Activated CD4-positive, alpha-beta T cell treated with anti-CD3 and anti-CD28 coated beads, Interleukin-2, amount 10 ng/mL, durations not matched to agents 7 days and 5 days (primary cell): ENCODE measurements around the gene RAPGEF4. TPM values are rescaled to one million over a fixed set of nuclear protein-coding genes. Genes with fewer than 3 reads are reported as not detected.
"Not testable (repeated sequence)": the region's sequence is repeated elsewhere in the genome, so short reads cannot be mapped to it uniquely, and the experiment has no call there.

Experiments used
- CTCF ChIA-PET: fragments of 350-600 bp; sonication (Branson Sonifier 250); formaldehyde crosslinking; loops from one replicate; lab custom pipeline; 2021; ENCODE audit warnings: antibody characterized with exemption; lab: Charles Lee
- POLR2A ChIA-PET: fragments of 350-600 bp; sonication (Branson Sonifier 250); formaldehyde crosslinking; loops from one replicate; lab custom pipeline; 2021; ENCODE audit warnings: antibody characterized with exemption; lab: Charles Lee
- DNase-seq: peaks from one replicate; pipeline ENCODE4 v3.0.0-alpha.2; 2020
- H3K27ac Mint-ChIP-seq: one replicate; pipeline ENCODE4 v1.8.0; 2021; ENCODE audit warnings: mild to moderate bottlenecking, moderate library complexity, mixed read lengths
- H3K27me3 Mint-ChIP-seq: one replicate; pipeline ENCODE4 v1.8.0; 2021; ENCODE audit warnings: mixed read lengths
- H3K36me3 Mint-ChIP-seq: one replicate; pipeline ENCODE4 v1.8.0; 2021; ENCODE audit warnings: low read depth, mixed read lengths
- H3K4me1 Mint-ChIP-seq: one replicate; pipeline ENCODE4 v1.8.0; 2021; ENCODE audit warnings: mixed read lengths
- H3K4me3 Mint-ChIP-seq: one replicate; pipeline ENCODE4 v1.8.0; 2021; ENCODE audit warnings: mild to moderate bottlenecking, moderate library complexity, mixed read lengths
- H3K9me3 Mint-ChIP-seq: one replicate; pipeline ENCODE4 v1.8.0; 2021; ENCODE audit warnings: mixed read lengths
- total RNA-seq, 2 experiments: library from RNA; stranded (reverse); gene quantifications; one replicate each; pipeline ENCODE4 v1.2.3, GENCODE V29; 2021

The RAPGEF4 gene
- total RNA-seq, 2 experiments from 2014 or later = 0.62 to 0.77 TPM

DNA sequence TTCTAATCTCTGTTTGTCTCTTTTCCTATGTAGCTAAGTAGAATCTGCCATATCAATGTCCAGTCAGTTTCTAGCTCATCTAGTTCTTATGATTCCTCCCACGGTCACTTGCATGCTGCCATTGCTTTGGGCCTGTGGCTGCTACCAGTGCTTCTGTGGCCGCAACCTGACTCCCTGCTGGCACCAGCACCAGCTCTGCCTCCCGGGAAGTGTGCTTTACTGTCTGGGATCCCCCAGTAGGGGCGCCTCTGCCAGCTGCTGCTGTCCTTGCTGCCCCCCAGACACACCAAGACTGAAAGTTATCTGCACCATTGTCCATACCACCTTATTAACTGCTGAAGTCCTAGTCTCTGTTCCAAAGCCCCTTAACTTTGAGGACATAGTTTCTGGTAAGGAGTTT, 56.3 kb downstream of the RAPGEF4 start:
- no peaks in the 10 kb centered on the region for H3K36me3 Mint-ChIP-seq
- no peak for DNase-seq
- H3K4me1 Mint-ChIP-seq = no peaks in the 10 kb centered on the region
- H3K27me3 Mint-ChIP-seq = no peaks in the 10 kb centered on the region
- no peak overlapping the region for H3K27ac Mint-ChIP-seq
- CTCF ChIA-PET = no interaction called here
- no peaks in the 10 kb centered on the region for H3K9me3 Mint-ChIP-seq
- POLR2A ChIA-PET = no interaction called here
- no peak overlapping the region for H3K4me3 Mint-ChIP-seq

DNA sequence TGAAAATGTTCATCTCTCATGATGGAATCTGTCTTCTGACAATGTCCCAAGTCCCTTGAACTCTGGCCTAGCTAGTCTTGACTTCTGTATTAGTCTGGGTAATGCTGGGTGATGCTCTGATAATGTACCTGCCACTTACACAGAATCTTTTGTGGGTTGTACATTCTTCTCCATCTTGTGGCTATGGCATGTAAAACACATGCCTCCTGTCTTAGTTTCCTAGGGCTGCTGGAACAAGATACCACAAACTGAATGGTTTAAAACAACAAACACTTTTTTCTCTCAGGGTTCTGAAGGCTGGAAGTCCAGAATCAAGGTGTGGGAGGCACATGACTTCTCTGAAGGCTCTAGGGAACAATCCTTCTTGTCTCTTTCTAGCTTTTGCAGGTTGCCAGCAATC, 57.1 kb downstream of the RAPGEF4 start:
- no peaks in the 10 kb centered on the region for H3K27me3 Mint-ChIP-seq
- no peak overlapping the region for H3K27ac Mint-ChIP-seq
- no peak for DNase-seq
- ChIA-PET CTCF (no interaction called here), POLR2A (no interaction called here)
- H3K9me3 Mint-ChIP-seq = no peaks in the 10 kb centered on the region
- H3K36me3 Mint-ChIP-seq = no peaks in the 10 kb centered on the region
- H3K4me1 Mint-ChIP-seq = no peaks in the 10 kb centered on the region
- no peak overlapping the region for H3K4me3 Mint-ChIP-seq

DNA sequence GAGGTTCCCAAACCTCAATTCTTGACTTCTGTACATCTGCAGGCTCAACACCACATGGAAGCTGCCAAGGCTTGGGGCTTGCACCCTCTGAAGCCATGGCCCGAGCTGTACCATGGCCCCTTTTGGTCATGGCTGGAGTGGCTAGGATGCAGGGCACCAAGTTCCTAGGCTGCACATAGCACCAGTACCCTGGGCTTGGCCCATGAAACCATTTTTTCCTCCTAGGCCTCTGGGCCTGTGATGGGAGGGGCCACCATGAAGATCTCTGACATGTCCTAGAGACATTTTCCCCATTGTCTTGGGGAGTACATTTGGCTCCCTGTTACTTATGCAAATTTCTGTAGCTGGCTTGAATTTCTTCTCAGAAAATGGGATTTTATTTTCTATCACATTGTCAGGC, 67.7 kb downstream of the RAPGEF4 start:
- H3K9me3 Mint-ChIP-seq = peaks cover 15% of the 10 kb centered on the region
- H3K4me1 Mint-ChIP-seq, DNase-seq, H3K36me3 Mint-ChIP-seq, CTCF ChIA-PET, POLR2A ChIA-PET, H3K27me3 Mint-ChIP-seq, H3K4me3 Mint-ChIP-seq, H3K27ac Mint-ChIP-seq: not testable (repeated sequence)

DNA sequence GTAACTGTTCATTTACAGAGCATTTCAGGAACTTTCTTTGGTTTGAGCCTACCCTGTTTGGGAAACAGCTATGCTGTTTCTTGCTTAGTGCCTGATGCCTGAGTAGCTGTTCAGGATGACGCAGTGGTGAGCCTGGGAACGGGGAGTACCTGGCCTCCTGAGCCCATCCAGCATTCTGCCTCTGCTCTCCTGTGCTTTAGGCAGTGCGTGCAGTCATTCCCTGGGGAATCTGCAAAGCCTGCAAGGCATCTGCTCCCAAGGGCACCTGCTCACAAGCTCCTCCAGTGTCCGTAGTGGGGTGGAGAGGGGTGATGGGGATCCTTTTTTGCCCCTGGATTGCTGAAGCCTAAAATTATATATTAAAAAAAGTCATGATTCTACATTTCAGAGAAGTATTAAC, 68.8 kb downstream of the RAPGEF4 start:
- ChIA-PET CTCF (no interaction called here), POLR2A (no interaction called here)
- H3K27ac Mint-ChIP-seq = no peak overlapping the region
- H3K36me3 Mint-ChIP-seq = no peaks in the 10 kb centered on the region
- no peak for DNase-seq
- H3K4me1 Mint-ChIP-seq = no peaks in the 10 kb centered on the region
- peaks cover 5% of the 10 kb centered on the region for H3K27me3 Mint-ChIP-seq
- H3K4me3 Mint-ChIP-seq = no peak overlapping the region
- H3K9me3 Mint-ChIP-seq = peaks cover 15% of the 10 kb centered on the region

DNA sequence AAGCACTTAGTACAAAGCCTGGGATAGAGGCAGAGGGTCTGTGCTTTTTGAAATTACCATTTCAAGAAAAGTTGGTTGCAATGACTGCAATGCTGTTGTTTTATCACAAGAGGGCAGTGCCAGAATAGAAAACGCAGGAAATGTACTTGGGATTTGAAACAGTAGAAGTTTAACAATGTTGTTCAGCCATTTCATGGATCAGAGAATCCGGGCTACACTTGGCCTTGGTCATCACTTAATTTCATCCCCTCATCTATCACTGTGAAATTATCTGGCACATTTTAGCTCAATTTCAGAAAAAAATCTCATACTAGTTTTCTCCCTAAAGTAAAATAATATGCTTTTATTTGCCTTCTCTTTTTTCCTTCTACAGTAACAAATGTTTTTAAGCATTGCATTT, 70.8 kb downstream of the RAPGEF4 start:
- DNase-seq = peak; percentile 17

DNA sequence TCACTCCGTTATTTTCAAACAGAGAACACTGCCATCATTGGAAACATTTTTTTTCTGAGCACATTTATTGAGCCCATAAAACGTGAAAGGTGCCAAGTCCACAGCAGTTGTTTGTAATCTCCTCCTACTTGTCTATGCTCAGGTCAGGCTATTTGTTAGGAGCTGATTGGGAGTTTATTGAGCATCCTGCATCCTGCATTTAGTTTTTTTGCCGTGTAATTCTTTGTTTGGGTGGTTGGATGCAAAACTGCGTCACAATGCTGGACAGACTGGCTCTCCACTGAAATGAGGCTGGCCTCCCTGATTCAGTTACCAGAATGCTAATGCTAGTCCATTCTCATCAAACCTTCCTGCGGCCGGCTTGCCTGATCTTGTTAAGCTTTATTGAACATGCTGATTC, 71.4 kb downstream of the RAPGEF4 start:
- ChIA-PET POLR2A (no interaction called here), CTCF (no interaction called here)
- Mint-ChIP-seq H3K27me3 (peaks cover 15% of the 10 kb centered on the region), H3K4me3 (no peak overlapping the region), H3K4me1 (no peaks in the 10 kb centered on the region), H3K36me3 (no peaks in the 10 kb centered on the region), H3K27ac (no peak overlapping the region), H3K9me3 (peaks cover 13% of the 10 kb centered on the region)
- no peak for DNase-seq

More for the DNA sequence above, 70.8 kb downstream of the RAPGEF4 start:
- Mint-ChIP-seq H3K4me1 (no peaks in the 10 kb centered on the region), H3K36me3 (no peaks in the 10 kb centered on the region), H3K27ac (no peak overlapping the region), H3K27me3 (peaks cover 12% of the 10 kb centered on the region), H3K9me3 (peaks cover 15% of the 10 kb centered on the region), H3K4me3 (no peak overlapping the region)
- CTCF ChIA-PET = no interaction called here
- POLR2A ChIA-PET = no interaction called here

DNA sequence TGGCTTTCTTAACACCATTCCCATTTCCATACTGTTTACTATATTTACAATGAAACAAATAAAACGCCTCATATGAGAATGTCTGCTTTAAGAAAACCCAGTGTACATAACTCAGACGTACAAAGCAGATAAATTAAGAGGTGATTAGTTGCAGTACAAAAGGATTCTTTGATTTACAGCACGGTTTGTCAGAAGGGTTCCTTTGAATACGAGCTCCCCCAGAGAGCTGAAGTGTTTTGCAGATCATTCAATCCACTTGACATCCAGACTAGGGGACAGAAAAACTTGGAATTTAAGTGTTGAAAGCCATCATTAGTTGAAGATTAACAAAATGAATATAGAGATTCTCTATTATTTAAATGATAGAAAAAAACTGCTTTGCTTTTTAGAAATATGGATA, 72.5 kb downstream of the RAPGEF4 start:
- no peaks in the 10 kb centered on the region for H3K4me1 Mint-ChIP-seq
- H3K9me3 Mint-ChIP-seq = peaks cover 2% of the 10 kb centered on the region
- no peak overlapping the region for H3K4me3 Mint-ChIP-seq
- CTCF ChIA-PET = no interaction called here
- no peak for DNase-seq
- no peak overlapping the region for H3K27ac Mint-ChIP-seq
- H3K36me3 Mint-ChIP-seq = no peaks in the 10 kb centered on the region
- POLR2A ChIA-PET = no interaction called here
- H3K27me3 Mint-ChIP-seq = peaks cover 18% of the 10 kb centered on the region

DNA sequence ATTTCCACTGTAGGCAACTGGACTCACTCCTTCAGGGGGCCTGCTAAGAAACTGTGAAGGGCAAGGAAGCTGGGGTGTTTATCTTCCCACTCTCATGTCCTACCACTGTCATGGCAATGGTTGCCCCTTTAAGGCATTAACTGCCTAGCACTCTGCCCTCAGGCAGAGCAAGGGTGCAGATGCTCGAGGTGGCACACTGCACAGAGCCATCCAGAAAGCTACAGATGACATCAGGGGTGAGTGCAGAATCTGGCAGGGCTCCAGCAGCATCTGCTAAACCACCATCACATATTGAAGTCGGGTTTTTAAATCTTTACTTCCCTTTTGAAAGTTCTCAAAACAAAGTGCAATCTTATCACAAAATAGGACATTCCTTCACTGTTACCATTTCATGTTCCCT, 75.4 kb downstream of the RAPGEF4 start:
- Mint-ChIP-seq H3K27ac (no peak overlapping the region), H3K4me1 (no peaks in the 10 kb centered on the region), H3K9me3 (no peaks in the 10 kb centered on the region), H3K27me3 (peaks cover 21% of the 10 kb centered on the region), H3K36me3 (no peaks in the 10 kb centered on the region), H3K4me3 (no peak overlapping the region)
- ChIA-PET POLR2A (no interaction called here), CTCF (no interaction called here)
- no peak for DNase-seq

DNA sequence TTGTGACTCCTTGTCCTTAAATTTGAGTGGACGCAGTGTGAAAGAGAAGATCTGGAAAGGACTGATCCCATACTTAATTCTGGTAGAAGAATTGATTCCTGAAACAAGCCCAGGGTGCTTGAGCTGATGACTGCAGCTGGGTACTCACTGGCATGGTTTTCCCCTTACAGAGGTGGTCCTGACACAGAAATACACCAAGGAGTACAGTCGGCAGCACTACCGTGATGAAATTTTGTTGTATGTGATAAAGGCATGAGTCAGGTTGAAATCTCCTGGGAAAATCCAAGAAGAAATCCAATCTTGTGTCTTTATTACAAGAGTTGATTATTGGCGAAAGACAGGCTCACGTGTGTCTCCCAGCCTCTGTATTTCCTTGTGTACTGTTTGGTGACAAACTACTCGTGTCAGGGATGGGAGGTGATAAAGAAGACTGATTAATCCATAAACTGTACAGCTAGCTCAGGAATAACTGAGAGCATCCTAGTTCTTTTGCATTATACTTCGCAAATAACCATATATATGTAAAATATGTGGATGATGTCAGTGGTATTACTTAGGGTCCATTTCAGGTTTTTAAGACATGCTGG, 76.6 kb downstream of the RAPGEF4 start:
- no peaks in the 10 kb centered on the region for H3K36me3 Mint-ChIP-seq
- CTCF ChIA-PET = no interaction called here
- no peaks in the 10 kb centered on the region for H3K9me3 Mint-ChIP-seq

DNA sequence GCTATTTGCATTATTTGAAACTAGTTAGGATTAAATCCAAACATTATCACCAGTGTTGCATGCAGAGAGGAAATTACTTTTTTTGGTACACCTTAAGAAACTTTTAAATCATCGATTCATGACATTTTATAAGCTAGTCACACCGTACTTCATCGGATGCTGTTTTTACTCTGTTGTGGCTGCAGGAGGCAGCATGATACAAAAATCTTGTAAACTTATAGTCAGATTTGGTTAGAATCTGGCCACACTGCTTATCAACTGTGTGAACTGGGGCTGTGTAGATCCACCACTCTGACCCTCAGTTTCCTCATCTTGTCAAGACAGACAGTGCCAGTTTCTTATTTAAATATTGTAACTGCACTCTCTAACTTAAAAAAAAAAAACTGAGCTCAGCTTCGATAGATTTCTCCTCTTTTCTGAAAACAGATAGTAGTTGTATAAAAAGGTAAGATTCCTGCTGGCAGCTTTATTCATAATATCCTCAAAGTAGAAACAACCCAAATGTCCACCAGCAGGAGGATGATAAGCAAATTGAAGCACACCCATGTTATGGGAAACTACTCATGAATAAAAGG, 77.8 kb downstream of the RAPGEF4 start:
- DNase-seq = no peak
- Mint-ChIP-seq H3K4me1 (no peaks in the 10 kb centered on the region), H3K36me3 (no peaks in the 10 kb centered on the region), H3K27ac (no peak overlapping the region), H3K4me3 (no peak overlapping the region), H3K9me3 (no peaks in the 10 kb centered on the region), H3K27me3 (peaks cover 27% of the 10 kb centered on the region)
- ChIA-PET CTCF (no interaction called here), POLR2A (no interaction called here)

More for the DNA sequence above, 76.6 kb downstream of the RAPGEF4 start:
- POLR2A ChIA-PET = no interaction called here
- Mint-ChIP-seq H3K27ac (no peak overlapping the region), H3K27me3 (peaks cover 27% of the 10 kb centered on the region), H3K4me1 (no peaks in the 10 kb centered on the region), H3K4me3 (no peak overlapping the region)
- no peak for DNase-seq

DNA sequence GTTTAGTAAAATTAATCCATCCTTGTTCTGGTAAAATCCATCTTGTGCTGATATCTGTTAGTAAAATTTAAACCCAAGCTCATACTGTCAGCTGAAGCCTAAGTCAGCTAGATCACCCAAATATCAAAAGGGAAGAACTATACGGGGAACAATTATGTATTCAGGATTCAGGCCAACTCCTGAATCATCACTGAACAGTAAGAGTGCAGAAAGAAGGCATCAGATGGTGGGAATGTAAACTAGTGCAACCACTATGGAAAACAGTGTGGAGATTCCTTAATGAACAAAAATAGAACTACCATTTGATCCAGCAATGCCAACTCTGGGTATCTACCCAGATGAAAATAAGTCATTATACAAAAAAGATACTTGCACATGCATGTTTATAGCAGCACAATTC, 81.8 kb downstream of the RAPGEF4 start:
- Mint-ChIP-seq H3K27ac (no peak overlapping the region), H3K4me3 (no peak overlapping the region), H3K36me3 (no peaks in the 10 kb centered on the region), H3K4me1 (no peaks in the 10 kb centered on the region), H3K27me3 (peaks cover 22% of the 10 kb centered on the region), H3K9me3 (no peaks in the 10 kb centered on the region)
- ChIA-PET POLR2A (no interaction called here), CTCF (no interaction called here)
- DNase-seq = no peak

DNA sequence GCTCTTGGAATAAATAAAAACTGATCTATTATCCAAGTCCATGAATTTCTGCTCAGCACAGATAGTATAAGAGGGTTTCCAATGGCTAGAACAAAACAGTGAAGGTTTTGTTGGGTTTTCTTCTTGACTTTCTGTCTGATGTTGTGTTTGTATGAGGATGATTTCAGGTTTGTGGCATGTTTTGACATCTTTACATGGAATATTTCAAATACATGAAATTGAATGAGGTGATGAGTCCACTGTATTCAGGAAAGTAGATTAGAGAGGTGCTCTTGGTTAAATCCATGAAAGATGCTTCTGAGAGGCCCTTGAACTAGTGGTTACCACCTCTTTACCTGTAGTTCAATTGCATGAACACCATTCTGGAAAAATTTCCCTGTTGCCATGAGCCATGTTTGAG, 84.3 kb downstream of the RAPGEF4 start:
- H3K4me3 Mint-ChIP-seq = no peak overlapping the region
- H3K27ac Mint-ChIP-seq = no peak overlapping the region
- POLR2A ChIA-PET = no interaction called here
- no peaks in the 10 kb centered on the region for H3K9me3 Mint-ChIP-seq
- H3K4me1 Mint-ChIP-seq = no peaks in the 10 kb centered on the region
- DNase-seq = no peak
- H3K27me3 Mint-ChIP-seq = peaks cover 17% of the 10 kb centered on the region
- H3K36me3 Mint-ChIP-seq = no peaks in the 10 kb centered on the region
- CTCF ChIA-PET = no interaction called here

DNA sequence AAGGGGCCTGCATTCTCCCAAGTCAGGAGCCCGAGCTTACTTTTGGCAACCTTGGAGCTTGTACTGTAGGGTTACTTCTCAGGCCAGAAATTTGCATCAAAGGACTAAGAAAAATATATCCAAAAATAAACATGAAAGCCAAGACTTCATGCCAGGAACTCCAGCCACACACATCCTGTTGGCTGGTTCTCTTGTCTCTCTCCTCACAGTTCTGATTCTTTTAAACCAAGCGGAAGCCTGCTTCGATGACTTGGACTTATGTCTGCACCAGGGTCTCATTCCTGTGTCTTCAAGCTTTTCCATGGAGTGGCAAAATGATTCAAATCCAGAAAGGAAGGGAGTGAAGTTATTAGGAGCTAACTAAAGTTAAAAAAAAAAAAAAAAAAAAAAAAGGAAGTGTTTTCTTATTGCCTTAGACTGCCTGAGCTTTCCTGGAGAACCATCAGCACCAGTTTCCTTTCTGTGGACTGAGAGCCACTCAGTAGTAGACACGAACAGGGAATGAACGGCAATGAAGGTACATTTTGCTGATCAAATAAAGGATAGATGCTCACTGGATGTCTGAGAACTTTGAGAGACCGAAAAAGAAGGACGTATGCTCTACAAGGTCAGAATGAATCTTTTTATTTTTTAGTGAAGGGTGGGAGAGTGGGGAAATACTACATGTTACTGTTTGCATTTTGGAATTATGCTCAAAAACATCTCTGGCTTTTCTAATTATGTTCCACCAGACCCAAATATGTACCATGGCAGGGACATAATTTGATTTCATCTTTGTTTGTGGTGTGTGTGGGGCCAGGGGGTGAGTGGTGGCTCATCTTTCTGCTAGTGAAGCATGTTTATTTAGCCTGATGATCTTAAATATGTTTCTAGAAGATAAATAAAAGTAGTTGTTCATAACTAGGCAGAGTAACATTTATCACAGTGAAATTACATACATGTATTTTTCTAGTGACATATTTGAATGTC, 86.0 kb downstream of the RAPGEF4 start:
- H3K9me3 Mint-ChIP-seq = no peaks in the 10 kb centered on the region
- peaks cover 15% of the 10 kb centered on the region for H3K27me3 Mint-ChIP-seq
- no peaks in the 10 kb centered on the region for H3K4me1 Mint-ChIP-seq
- no peak overlapping the region for H3K4me3 Mint-ChIP-seq
- ChIA-PET CTCF (no interaction called here), POLR2A (no interaction called here)
- no peaks in the 10 kb centered on the region for H3K36me3 Mint-ChIP-seq
- no peak overlapping the region for H3K27ac Mint-ChIP-seq
- DNase-seq = no peak
